BLaER1 treated with 17β-estradiol and CSF1 and Interleukin-3, amounts not matched to agents 10 nM and 100 nM (cell line): Measurements from ENCODE around the gene TMIE.

Experiments used
- H3K27ac ChIP-seq, 11 experiments: shearing (Covaris generic); formaldehyde crosslinking; 2 replicates each; pipeline ENCODE4 v1.8.1; 2022
- H3K27me3 ChIP-seq, 11 experiments: shearing (Covaris generic); formaldehyde crosslinking; 2 replicates each; pipeline ENCODE4 v1.8.1; 2022
- H3K36me3 ChIP-seq, 11 experiments: shearing (Covaris generic); formaldehyde crosslinking; 2 replicates each; pipeline ENCODE4 v1.8.1; 2022
- H3K4me1 ChIP-seq, 10 experiments: shearing (Covaris generic); formaldehyde crosslinking; 2 replicates each; pipeline ENCODE4 v1.8.1; 2022
- H3K4me2 ChIP-seq, 11 experiments: shearing (Covaris generic); formaldehyde crosslinking; 2 replicates each; pipeline ENCODE4 v1.8.1; 2022
- H3K4me3 ChIP-seq, 10 experiments: shearing (Covaris generic); formaldehyde crosslinking; 2 replicates each; pipeline ENCODE4 v1.8.1; 2022
- H3K9ac ChIP-seq, 11 experiments: shearing (Covaris generic); formaldehyde crosslinking; 2 replicates each; pipeline ENCODE4 v1.8.1; 2022
- H3K9me3 ChIP-seq, 11 experiments: shearing (Covaris generic); formaldehyde crosslinking; replicated peaks in 1 of 11; 2 replicates each; pipeline ENCODE4 v1.8.1; 2022
- H4K20me1 ChIP-seq, 11 experiments: shearing (Covaris generic); formaldehyde crosslinking; 2 replicates each; pipeline ENCODE4 v1.8.1; 2022
- Cebpa-rat ChIP-seq, 11 experiments: shearing (Covaris generic); IDR thresholded peaks; 2 replicates each; pipeline ENCODE4 v1.8.1; 2022

Gene TMIE

DNA sequence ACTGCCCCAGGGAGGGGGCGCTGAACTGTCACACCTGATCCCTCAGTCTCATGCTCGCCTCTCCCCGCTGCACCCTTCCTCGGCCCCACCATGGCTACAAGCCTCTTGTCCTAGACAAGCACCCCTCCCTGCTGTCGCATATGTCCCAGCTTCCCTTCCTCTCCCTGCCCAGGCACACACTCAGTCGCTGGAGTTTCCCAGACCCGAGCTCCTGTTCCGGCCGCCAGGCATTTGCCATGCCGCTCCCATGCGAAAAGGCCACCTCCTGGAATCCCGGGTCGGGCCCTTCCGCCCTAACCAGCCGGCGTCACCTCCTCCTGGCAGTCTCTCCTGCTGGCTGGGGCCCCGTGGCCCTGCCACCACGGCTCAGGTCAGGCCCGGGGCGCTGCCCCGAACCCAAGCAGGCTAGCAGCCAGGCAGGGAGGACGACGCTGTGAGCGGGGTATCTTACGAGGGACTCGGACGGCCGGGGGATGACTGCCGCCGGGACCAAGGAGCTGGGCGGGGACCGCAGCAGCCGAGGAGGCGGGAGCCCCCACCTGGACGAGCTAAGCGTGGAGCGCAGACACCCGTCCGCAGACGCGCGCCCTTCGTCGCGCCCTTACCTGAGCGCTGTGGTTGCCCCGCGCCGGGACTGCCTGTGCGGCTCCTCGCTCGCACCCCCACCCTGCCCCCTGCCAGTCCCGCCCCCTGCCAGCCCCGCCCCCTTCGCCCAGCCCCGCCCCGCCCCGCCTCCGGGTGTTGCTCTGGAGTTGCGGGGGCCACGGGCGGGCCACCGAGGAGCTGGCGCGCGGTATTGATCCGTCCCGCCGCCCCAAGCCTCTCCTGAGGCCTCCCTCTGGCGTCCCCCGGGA is 7.9 kb upstream of the TMIE start, which contains the start of gene ALS2CL:
Gene ALS2CL, minus strand, starts transcription at position 642 of the 854 bp plus-strand sequence. CDS start 4,239 bp downstream, outside the sequence.
- Histone ChIP-seq H3K4me3 (peak within 1 kb of the TSS; percentile 56 to 78 (median 69)), H3K9me3 (no peaks in the 10 kb centered on the region), H3K4me1 (peaks cover 63 to 72% (median 68%) of the 10 kb centered on the region in 10 experiments), H3K9ac (peak within 1 kb of the TSS; percentile 71 to 83 (median 79)), H4K20me1 (peaks cover 0 to 10% (median 0%) of the 10 kb centered on the region in 11 experiments; a peak in 3 of 22 replicates), H3K4me2 (peak within 1 kb of the TSS; percentile 86 to 100 (median 98)), H3K27me3 (peaks cover 0 to 17% (median 13%) of the 10 kb centered on the region in 11 experiments; a peak in 19 of 22 replicates), H3K27ac (peak within 1 kb of the TSS; percentile 63 to 97 (median 82); a peak in 21 of 22 replicates), H3K36me3 (peaks cover 0 to 6% (median 0%) of the 10 kb centered on the region in 11 experiments; a peak in 2 of 22 replicates)
- TF ChIP-seq Cebpa-rat (IDR thresholded peaks at IDR 0.05): no peak

- peaks cover 63 to 78% (median 68%) of the 10 kb centered on the region in 10 experiments for H3K4me1 ChIP-seq
- peak overlapping the region; percentile 82 to 100 (median 98) for H3K4me2 ChIP-seq
- H3K27me3 ChIP-seq: peaks cover 0 to 17% (median 13%) of the 10 kb centered on the region in 11 experiments; a peak in 19 of 22 replicates
- H3K9me3 ChIP-seq: no peaks in the 10 kb centered on the region
- H3K9ac ChIP-seq: peak overlapping the region; percentile 69 to 83 (median 79)
- peak overlapping the region; percentile 63 to 97 (median 82); a peak in 21 of 22 replicates for H3K27ac ChIP-seq
- peak overlapping the region; percentile 56 to 78 (median 69) for H3K4me3 ChIP-seq
- peaks cover 0 to 10% (median 0%) of the 10 kb centered on the region in 11 experiments; a peak in 3 of 22 replicates for H4K20me1 ChIP-seq
- no peak for TF ChIP-seq Cebpa-rat (IDR thresholded peaks at IDR 0.05)
- H3K36me3 ChIP-seq: no peaks in the 10 kb centered on the region; a peak in 1 of 22 replicates
Measured at GRCh38 chr3:46693892-46694226, 7.3 kb upstream of the TMIE start.

GRCh38 chr3:46694520-46694919 is 6.7 kb upstream of the TMIE start:
- H3K27me3 ChIP-seq: peaks cover 0 to 17% (median 13%) of the 10 kb centered on the region in 11 experiments; a peak in 19 of 22 replicates
- H3K4me1 ChIP-seq: peaks cover 64 to 85% (median 73%) of the 10 kb centered on the region in 10 experiments
- H4K20me1 ChIP-seq: peaks cover 0 to 10% (median 0%) of the 10 kb centered on the region in 11 experiments; a peak in 3 of 22 replicates
- no peaks in the 10 kb centered on the region for H3K36me3 ChIP-seq
- peak overlapping the region in 8 of 10 experiments; percentile 60 to 78 (median 69); a peak in 11 of 20 replicates for H3K4me3 ChIP-seq
- H3K9me3 ChIP-seq: no peaks in the 10 kb centered on the region
- peak overlapping the region in 10 of 11 experiments; percentile 71 to 83 (median 79); a peak in 20 of 22 replicates for H3K9ac ChIP-seq
- peak overlapping the region; percentile 63 to 97 (median 82) for H3K27ac ChIP-seq
- no peak for TF ChIP-seq Cebpa-rat (IDR thresholded peaks at IDR 0.05)
- H3K4me2 ChIP-seq: peak overlapping the region; percentile 82 to 100 (median 98)

- no peak for TF ChIP-seq Cebpa-rat (IDR thresholded peaks at IDR 0.05)
- peaks cover 0 to 13% (median 0%) of the 10 kb centered on the region in 11 experiments; a peak in 3 of 22 replicates for H4K20me1 ChIP-seq
- H3K27me3 ChIP-seq: peaks cover 1 to 23% (median 17%) of the 10 kb centered on the region in 11 experiments; a peak in 21 of 22 replicates
- peaks cover 71 to 92% (median 80%) of the 10 kb centered on the region in 10 experiments for H3K4me1 ChIP-seq
- H3K9me3 ChIP-seq: no peaks in the 10 kb centered on the region
- peak overlapping the region in 4 of 10 experiments; percentile 3 to 68 (median 35); a peak in 4 of 20 replicates for H3K4me3 ChIP-seq
- peak overlapping the region; percentile 52 to 97 (median 82) for H3K27ac ChIP-seq
- H3K36me3 ChIP-seq: no peaks in the 10 kb centered on the region
- H3K9ac ChIP-seq: peak overlapping the region in 10 of 11 experiments; percentile 71 to 83 (median 79); a peak in 19 of 22 replicates
- peak overlapping the region; percentile 82 to 100 (median 98) for H3K4me2 ChIP-seq
Measured at GRCh38 chr3:46695177-46695961, 5.8 kb upstream of the TMIE start.

DNA sequence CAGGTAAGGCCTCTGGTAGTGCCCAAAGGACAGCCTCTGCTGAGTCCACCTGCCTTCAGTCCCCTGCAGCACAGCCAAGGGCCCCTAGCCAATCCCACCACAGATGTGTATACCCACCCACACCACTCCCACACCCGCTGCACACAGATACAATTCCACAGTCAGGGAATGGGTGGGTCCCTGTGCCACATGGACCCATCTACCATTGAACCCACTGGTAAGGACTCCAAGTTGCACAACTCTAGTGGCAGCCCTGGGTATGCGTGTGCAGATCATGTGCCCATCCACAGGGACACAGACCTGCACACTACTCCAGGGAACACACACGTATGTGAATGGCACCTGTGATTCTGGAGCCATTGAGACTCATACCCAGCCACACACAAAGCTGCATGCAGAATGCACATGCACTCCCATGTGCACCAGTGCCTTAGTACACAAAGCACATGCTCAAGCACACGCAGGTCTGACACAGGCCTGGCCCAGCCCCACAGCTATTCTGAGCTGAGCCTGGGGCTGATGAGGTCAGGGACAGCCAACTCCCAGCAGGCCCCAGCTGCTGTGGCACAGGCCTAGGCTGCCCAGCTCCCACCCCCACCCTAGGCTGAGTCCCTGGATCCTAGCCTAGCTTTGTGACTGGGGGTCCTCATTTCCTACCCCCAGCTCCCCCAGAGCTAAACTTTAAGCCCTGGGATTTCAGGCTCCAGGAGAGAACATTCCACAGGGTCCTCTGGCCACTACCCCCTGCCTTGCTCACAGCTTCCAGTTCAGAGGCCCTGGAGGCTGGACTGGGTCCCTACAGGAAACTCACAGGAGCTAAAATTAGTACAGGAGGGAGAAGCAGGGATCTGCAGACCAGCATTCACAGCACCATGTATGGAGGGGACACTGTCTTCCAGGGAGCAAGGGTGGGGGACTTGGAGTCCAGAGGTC is 5.0 kb upstream of the TMIE start:
- no peaks in the 10 kb centered on the region for H3K9me3 ChIP-seq
- H3K36me3 ChIP-seq: no peaks in the 10 kb centered on the region
- peak overlapping the region; percentile 82 to 100 (median 98) for H3K4me2 ChIP-seq
- peak overlapping the region in 10 of 11 experiments; percentile 56 to 97 (median 84); a peak in 20 of 22 replicates for H3K27ac ChIP-seq
- H4K20me1 ChIP-seq: peaks cover 0 to 10% (median 0%) of the 10 kb centered on the region in 11 experiments; a peak in 3 of 22 replicates
- H3K4me3 ChIP-seq: peak overlapping the region in 4 of 10 experiments; percentile 3 to 63 (median 16); a peak in 2 of 20 replicates
- peak overlapping the region in 9 of 11 experiments; percentile 6 to 83 (median 76); a peak in 13 of 22 replicates for H3K9ac ChIP-seq
- TF ChIP-seq Cebpa-rat (IDR thresholded peaks at IDR 0.05): no peak
- peaks cover 8 to 30% (median 24%) of the 10 kb centered on the region in 11 experiments for H3K27me3 ChIP-seq
- peaks cover 63 to 89% (median 79%) of the 10 kb centered on the region in 10 experiments for H3K4me1 ChIP-seq

DNA sequence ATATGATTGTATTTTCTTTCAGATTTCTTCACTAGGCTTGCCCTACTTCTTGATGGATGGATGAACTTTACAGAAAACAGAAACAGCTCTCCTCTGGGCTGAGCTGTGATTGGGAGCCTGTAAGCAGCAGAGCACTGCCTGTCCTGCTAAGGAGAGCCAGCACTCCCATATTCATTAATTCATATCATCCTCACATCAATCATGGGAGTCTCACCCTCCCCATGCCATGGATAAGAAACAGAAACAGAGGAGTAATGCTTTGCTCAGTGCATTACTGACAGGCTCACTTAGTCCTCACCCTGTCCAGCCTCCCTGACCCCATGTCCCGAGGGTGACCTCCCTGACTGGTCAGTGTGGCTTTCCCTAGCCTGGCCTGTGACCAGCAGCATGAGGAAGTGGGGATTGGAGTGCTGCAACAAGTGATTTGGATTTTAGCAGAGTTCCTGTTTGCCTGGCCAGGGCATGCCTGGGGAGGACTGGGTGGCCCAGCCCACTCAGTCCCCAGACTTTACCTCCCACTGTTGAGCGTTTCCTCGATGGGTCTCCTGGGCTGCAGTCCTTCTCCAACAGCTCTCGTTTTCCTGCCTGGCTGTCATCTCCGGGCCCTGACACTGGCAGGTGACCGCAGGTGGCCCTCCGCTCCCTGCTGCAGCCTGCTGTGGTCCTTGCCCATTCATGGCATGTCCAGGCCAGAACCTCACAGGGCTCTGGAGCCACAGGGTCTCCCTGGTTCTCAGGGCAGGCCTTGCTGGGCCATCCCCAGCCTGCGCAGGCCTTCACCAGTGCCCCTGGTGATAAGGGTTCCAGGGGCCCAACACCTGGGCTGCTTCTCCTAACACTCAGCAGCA is 1.3 kb upstream of the TMIE start:
- no peak for TF ChIP-seq Cebpa-rat (IDR thresholded peaks at IDR 0.05)
- H3K36me3 ChIP-seq: no peaks in the 10 kb centered on the region

DNA sequence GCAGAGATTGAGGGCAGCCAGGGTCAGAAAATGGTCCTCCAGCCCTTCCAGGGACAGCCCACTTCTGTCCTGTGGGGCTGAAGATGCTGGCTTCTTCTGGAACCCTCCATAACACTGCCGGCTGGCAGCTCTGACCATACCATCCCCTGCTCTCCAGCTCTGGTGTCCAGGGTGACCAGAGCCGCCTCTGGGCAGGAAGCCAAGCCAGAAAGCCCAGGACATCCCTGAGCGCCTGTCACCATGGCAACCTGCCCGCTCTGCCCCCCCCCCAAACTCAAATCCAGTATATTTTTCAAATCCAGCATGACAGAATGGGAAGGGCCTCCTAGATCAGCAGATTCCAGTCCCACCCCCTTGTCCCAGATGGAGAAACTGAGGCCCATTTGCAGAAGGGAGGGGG is 420 bp upstream of the TMIE start:
- Histone ChIP-seq H3K9me3 (no peaks in the 10 kb centered on the region), H3K9ac (no peak overlapping the region), H3K4me1 (peaks cover 31 to 56% (median 49%) of the 10 kb centered on the region in 10 experiments), H3K4me2 (peak overlapping the region in 10 of 11 experiments; percentile 18 to 85 (median 45); a peak in 19 of 22 replicates), H3K27ac (no peak overlapping the region), H3K27me3 (peaks cover 24 to 33% (median 27%) of the 10 kb centered on the region in 11 experiments), H3K36me3 (no peaks in the 10 kb centered on the region), H3K4me3 (no peak overlapping the region), H4K20me1 (peaks cover 0 to 36% (median 0%) of the 10 kb centered on the region in 11 experiments; a peak in 10 of 22 replicates)
- TF ChIP-seq Cebpa-rat (IDR thresholded peaks at IDR 0.05): no peak

More for the DNA sequence above, 1.3 kb upstream of the TMIE start:
- peaks cover 0 to 30% (median 0%) of the 10 kb centered on the region in 11 experiments; a peak in 8 of 22 replicates for H4K20me1 ChIP-seq
- H3K4me3 ChIP-seq: no peak overlapping the region
- peaks cover 39 to 64% (median 55%) of the 10 kb centered on the region in 10 experiments for H3K4me1 ChIP-seq
- peak overlapping the region in 10 of 11 experiments; percentile 7 to 85 (median 45); a peak in 19 of 22 replicates for H3K4me2 ChIP-seq
- peak overlapping the region in 1 of 11 experiments; percentile 8; a peak in 1 of 22 replicates for H3K9ac ChIP-seq
- no peak overlapping the region for H3K27ac ChIP-seq
- H3K27me3 ChIP-seq: peaks cover 24 to 33% (median 27%) of the 10 kb centered on the region in 11 experiments
- H3K9me3 ChIP-seq: no peaks in the 10 kb centered on the region
